HUES6 (cell line): ENCODE measurements around the gene SGTA.

ENCODE experiments used
- H3K27ac ChIP-seq: 2 replicates; pipeline ENCODE4 v1.7.0; 2013; ENCODE audit warnings: low read depth, mild to moderate bottlenecking, low read length, inconsistent platforms
- H3K27me3 ChIP-seq: 2 replicates; pipeline ENCODE4 v1.6.1; 2013; ENCODE audit warnings: low read length; ENCODE audit not compliant: control insufficient read depth, insufficient read depth
- H3K36me3 ChIP-seq: 2 replicates; pipeline ENCODE4 v1.6.1; 2013; ENCODE audit warnings: low read length; ENCODE audit not compliant: control insufficient read depth, insufficient read depth
- H3K4me1 ChIP-seq: 2 replicates; pipeline ENCODE4 v1.6.1; 2013; ENCODE audit warnings: low read length; ENCODE audit not compliant: control insufficient read depth, insufficient read depth
- H3K4me3 ChIP-seq: 2 replicates; pipeline ENCODE4 v1.5.1; 2013; ENCODE audit warnings: low read depth, low read length
- H3K9ac ChIP-seq: one replicate; pipeline ENCODE4 v1.6.1; 2013; ENCODE audit warnings: mild to moderate bottlenecking, low read length
- H3K9me3 ChIP-seq: 2 replicates; pipeline ENCODE4 v1.6.1; 2013; ENCODE audit warnings: low read depth, low read length; ENCODE audit not compliant: control insufficient read depth, insufficient read depth

The SGTA gene

GRCh38 chr19:2808129-2808941, 25.3 kb upstream of the SGTA start:
- H3K4me1 ChIP-seq: no peaks in the 10 kb centered on the region
- no peak overlapping the region for H3K4me3 ChIP-seq
- H3K9me3 ChIP-seq: no peaks in the 10 kb centered on the region
- H3K27ac ChIP-seq: no peak overlapping the region
- no peaks in the 10 kb centered on the region for H3K27me3 ChIP-seq
- H3K36me3 ChIP-seq: peaks cover 96% of the 10 kb centered on the region
- no peak overlapping the region for H3K9ac ChIP-seq

DNA sequence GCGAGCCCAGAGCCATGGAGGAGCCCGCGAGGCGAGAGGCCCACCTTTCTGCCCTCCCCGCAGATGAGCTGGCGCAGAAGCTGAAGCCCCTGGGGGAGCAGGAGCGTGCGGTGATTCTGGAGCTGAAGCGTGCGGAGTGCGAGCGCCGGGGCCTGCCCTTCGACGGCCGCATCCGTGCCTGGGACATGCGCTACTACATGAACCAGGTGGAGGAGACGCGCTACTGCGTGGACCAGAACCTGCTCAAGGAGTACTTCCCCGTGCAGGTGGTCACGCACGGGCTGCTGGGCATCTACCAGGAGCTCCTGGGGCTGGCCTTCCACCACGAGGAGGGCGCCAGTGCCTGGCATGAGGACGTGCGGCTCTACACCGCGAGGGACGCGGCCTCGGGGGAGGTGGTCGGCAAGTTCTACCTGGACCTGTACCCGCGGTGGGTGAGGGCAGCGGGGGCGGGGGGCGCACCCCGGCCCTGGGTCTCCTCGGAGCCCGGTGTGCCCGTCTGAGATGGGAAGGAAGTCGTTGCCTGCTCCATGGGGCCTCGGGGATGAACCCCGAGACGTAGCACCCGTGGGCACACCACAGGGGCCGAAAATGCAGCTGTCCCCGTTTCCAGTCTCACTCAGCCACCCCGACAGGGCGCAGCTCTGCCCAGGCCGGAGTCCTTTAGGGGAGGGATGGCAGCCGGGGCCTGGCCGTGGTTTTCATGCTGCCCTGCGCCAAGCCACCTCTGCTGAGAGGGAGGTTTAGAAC, 24.5 kb upstream of the SGTA start:
- Histone ChIP-seq H3K9me3 (no peaks in the 10 kb centered on the region), H3K36me3 (peaks cover 96% of the 10 kb centered on the region), H3K27ac (no peak overlapping the region), H3K4me1 (no peaks in the 10 kb centered on the region), H3K9ac (no peak overlapping the region), H3K4me3 (no peak overlapping the region), H3K27me3 (no peaks in the 10 kb centered on the region)

GRCh38 chr19:2806736-2807378, 23.8 kb upstream of the SGTA start:
- H3K36me3 ChIP-seq: peaks cover 94% of the 10 kb centered on the region
- no peaks in the 10 kb centered on the region for H3K27me3 ChIP-seq
- no peaks in the 10 kb centered on the region for H3K9me3 ChIP-seq
- H3K4me3 ChIP-seq: no peak overlapping the region
- H3K27ac ChIP-seq: no peak overlapping the region
- no peaks in the 10 kb centered on the region for H3K4me1 ChIP-seq
- no peak overlapping the region for H3K9ac ChIP-seq

- Histone ChIP-seq H3K27me3 (no peaks in the 10 kb centered on the region), H3K9ac (no peak overlapping the region), H3K36me3 (peaks cover 94% of the 10 kb centered on the region), H3K9me3 (no peaks in the 10 kb centered on the region), H3K4me3 (no peak overlapping the region), H3K4me1 (no peaks in the 10 kb centered on the region), H3K27ac (no peak overlapping the region)
These were observed 23.0 kb upstream of the SGTA start for GRCh38 chr19:2805991-2806649.

- H3K36me3 ChIP-seq: peaks cover 94% of the 10 kb centered on the region
- no peaks in the 10 kb centered on the region for H3K4me1 ChIP-seq
- H3K9me3 ChIP-seq: no peaks in the 10 kb centered on the region
- no peak overlapping the region for H3K27ac ChIP-seq
- H3K27me3 ChIP-seq: no peaks in the 10 kb centered on the region
- H3K4me3 ChIP-seq: no peak overlapping the region
- H3K9ac ChIP-seq: no peak overlapping the region
These were observed 22.3 kb upstream of the SGTA start for GRCh38 chr19:2805261-2805900.

DNA sequence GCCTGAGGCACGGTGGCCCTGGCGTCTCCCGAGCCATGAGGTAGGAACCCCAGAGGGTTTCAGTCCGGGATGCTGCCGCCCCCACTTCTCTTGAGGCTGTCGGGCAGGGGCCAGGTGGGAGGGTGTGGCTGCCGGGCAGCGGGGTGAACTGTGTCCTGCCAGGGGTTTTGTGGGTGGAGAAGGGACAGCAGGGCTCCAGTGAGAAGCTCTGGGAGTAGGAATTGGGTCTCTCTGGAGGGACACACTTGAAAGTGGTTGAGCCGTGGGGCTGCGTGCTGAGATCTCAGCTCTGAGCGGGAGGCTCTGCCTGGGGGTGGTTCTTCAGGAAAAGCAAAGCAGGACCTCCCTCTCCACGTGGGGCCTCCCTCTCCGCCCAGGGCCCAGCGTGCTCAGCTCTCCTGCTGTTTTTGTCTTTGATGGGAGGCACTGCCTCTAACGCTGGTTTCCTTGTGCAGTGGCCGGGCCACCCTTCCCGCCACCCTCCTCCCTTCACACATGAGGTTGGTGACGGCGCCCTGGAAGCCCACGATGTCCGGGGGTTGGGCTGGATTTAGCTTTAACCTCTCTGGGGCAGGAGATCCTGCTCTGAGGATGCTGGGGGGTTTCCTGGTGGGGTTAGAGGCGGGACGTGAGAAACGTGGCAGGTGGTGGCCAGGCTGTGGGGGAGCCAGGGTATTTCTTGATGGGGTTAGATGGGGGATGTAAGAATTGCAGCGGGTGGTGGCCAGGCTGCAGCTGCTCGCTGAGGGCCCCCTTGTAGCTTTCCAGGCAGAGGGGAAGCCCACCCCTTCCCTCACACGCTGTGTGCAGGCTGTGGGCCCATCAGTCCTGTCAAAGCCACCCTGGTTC, 21.3 kb upstream of the SGTA start:
- H3K27ac ChIP-seq: no peak overlapping the region
- H3K27me3 ChIP-seq: no peaks in the 10 kb centered on the region
- H3K9ac ChIP-seq: no peak overlapping the region
- no peaks in the 10 kb centered on the region for H3K4me1 ChIP-seq
- H3K9me3 ChIP-seq: no peaks in the 10 kb centered on the region
- peaks cover 92% of the 10 kb centered on the region for H3K36me3 ChIP-seq
- no peak overlapping the region for H3K4me3 ChIP-seq

- Histone ChIP-seq H3K9me3 (no peaks in the 10 kb centered on the region), H3K36me3 (peaks cover 91% of the 10 kb centered on the region), H3K27me3 (no peaks in the 10 kb centered on the region), H3K9ac (no peak overlapping the region), H3K4me3 (no peak overlapping the region), H3K4me1 (no peaks in the 10 kb centered on the region), H3K27ac (no peak overlapping the region)
These were observed 20.5 kb upstream of the SGTA start for GRCh38 chr19:2803486-2804155.

GRCh38 chr19:2802826-2803225, 19.8 kb upstream of the SGTA start:
- Histone ChIP-seq H3K4me3 (no peak overlapping the region), H3K4me1 (no peaks in the 10 kb centered on the region), H3K36me3 (peaks cover 89% of the 10 kb centered on the region), H3K27me3 (no peaks in the 10 kb centered on the region), H3K9ac (no peak overlapping the region), H3K9me3 (no peaks in the 10 kb centered on the region), H3K27ac (no peak overlapping the region)

DNA sequence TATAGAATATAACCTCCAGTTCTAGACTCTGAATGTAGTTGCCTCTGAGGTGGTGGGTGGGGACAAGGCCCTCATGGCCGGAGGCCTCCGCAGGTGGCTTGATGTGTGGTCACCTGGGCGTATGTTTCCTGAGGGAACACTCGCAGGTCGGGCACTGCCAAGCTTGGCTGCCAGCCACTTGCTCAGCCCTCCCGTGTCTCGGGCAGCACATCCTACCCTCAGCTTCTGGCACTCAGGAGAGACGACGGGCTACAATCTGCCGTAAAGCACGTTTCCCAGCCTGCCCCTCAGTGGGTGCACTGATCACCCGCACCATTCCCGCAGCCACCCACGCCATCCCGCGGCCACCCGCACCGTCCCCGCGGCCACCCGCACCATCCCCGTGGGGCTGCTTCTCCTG, 17.4 kb upstream of the SGTA start:
- Histone ChIP-seq H3K36me3 (peaks cover 92% of the 10 kb centered on the region), H3K9me3 (no peaks in the 10 kb centered on the region), H3K9ac (no peak overlapping the region), H3K27me3 (no peaks in the 10 kb centered on the region), H3K4me1 (no peaks in the 10 kb centered on the region), H3K27ac (no peak overlapping the region), H3K4me3 (no peak overlapping the region)
